Activated T-cell treated with anti-CD3 and anti-CD28 coated beads, Interleukin-2, amount 50 U/mL, for 48 hours (primary cell): ENCODE data around the gene RNF128.

Experiments
- DNase-seq, 2 experiments: peaks; one replicate each; pipeline ENCODE4 v3.0.0-alpha.2; 2020

The RNF128 gene, protein sequence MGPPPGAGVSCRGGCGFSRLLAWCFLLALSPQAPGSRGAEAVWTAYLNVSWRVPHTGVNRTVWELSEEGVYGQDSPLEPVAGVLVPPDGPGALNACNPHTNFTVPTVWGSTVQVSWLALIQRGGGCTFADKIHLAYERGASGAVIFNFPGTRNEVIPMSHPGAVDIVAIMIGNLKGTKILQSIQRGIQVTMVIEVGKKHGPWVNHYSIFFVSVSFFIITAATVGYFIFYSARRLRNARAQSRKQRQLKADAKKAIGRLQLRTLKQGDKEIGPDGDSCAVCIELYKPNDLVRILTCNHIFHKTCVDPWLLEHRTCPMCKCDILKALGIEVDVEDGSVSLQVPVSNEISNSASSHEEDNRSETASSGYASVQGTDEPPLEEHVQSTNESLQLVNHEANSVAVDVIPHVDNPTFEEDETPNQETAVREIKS

DNA sequence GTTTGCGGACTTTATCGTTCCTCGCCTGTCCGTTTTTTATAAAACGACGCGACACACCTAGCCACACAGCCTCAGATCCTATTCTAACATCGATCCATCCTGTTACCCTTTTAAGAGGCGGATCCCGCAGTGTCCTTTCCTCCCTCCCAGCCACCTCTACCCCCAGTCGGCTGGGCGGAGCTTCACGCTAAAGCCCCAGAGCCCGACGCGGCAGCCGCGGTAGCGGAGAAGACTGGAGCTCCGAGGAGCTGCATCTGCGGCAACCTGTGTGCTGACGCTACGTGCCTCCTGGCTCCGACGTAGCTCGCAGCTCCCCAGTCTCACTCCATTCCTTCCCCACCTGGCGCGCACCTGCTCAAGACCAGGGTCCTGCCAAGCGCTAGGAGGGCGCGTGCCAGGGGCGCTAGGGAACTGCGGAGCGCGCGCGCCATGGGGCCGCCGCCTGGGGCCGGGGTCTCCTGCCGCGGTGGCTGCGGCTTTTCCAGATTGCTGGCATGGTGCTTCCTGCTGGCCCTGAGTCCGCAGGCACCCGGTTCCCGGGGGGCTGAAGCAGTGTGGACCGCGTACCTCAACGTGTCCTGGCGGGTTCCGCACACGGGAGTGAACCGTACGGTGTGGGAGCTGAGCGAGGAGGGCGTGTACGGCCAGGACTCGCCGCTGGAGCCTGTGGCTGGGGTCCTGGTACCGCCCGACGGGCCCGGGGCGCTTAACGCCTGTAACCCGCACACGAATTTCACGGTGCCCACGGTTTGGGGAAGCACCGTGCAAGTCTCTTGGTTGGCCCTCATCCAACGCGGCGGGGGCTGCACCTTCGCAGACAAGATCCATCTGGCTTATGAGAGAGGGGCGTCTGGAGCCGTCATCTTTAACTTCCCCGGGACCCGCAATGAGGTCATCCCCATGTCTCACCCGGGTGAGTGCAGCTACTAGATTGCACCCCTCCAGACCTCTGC is at the start of gene RNF128:
Gene RNF128, plus strand, starts transcription at position 217 of the 953 bp plus-strand sequence. Its CDS starts 213 bp downstream, at position 430.
- peak; percentile 32 to 33 for DNase-seq

DNA sequence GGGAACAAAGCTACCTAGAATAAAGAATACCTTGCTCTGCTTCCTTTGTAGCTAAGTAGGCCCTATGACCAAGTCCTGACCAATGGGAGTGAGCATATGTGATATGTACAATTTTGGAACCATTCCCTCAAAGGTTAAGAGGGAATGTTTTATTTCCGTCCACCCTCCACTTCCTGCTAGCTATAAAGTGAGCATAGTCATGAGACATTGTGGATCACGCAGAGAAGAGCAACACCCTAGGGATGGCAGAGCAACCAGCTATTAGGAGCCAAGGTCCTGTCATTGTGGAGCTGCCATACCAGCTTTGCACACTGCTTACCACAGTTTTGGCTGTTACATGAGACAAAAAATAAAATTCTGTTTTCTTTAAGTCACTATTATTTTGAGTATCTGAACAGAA is 45.8 kb upstream of the RNF128 start:
- DNase-seq = no peak

DNA sequence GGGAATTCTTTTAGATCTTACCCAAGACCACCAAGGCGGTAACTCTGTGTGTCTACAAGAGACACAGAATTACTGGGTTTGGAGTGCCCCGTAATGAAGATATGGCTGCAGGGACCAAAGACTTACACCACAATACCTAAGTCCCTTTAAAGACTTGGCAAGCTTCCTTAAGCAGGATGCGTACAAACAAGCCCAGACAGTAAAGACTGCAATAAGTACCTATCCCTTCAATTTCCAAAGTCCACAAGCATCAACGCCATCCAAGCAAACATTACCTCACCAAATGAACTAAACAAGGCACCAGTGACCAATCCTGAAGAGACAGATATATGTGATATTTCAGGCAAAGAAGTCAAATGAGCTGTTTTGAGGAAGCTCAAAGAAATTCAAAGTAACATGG is 42.3 kb upstream of the RNF128 start:
- DNase-seq = no peak

DNA sequence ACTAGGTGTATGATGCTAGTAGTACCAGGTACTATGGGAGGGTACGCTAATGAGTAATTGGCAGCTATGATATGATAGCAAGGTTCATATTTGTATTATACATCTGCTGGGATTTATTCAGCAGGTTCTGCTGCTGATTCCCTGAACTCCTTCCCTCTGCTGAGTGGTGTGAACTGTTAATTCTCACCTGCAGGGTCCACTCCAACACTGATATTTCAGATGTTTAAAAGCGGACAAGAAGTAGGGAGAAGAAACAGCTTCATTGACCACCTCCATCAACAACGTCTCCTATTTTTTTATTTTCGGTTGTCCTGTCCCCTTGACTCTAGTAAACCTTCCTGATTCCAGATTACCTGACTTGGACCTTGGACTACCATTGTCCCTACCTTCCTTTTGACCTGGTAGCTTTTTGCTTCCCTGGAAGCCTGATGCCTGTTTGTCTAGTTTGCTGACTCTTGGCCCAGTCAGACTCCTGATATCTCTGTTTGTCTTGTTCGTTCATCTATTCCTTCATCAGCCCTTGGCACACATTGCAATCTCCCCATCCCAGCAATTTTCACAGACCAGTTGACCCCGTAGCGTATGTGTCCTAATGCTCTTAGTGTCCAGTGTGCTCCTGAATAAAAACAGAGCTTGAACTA is 34.0 kb upstream of the RNF128 start:
- DNase-seq = no peak

DNA sequence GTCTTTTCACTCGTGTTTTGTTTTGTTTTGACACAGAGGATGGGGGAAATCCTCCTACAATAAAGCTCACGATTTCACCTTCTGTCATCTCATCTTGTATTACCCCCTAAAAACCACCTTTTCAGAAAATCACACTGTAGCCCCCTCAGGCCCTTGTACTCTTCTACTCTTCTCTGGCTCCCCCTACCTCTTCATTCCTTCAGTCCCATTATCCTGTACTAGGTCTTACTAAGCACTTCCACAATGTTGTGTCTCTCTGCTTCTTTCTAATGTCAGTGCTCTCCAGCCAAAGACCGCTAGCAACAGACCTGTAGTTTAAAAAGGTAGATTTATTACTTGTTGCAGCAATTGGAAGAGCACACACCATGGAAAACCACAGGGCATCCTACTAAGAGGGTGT is 30.0 kb upstream of the RNF128 start:
- DNase-seq = no peak

DNA sequence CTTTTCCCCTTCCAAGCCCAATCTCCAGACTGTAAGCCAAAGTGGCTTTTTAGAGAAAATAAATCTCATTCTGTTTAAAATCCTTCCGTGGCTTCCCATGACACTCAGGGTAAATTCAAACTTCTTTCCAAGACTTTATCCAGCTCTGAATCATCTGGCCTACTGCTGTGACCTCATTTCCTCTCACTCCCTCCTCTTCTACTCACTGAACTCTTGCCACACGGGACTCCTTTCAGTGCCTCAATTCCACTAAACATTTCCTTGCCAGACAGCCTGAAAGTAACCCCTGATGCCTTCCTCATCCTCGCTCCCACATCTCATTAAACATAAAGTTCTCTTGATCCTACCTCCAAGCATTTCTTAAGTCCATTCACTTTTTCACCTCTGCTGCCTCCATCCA is 27.8 kb upstream of the RNF128 start:
- no peak for DNase-seq

DNA sequence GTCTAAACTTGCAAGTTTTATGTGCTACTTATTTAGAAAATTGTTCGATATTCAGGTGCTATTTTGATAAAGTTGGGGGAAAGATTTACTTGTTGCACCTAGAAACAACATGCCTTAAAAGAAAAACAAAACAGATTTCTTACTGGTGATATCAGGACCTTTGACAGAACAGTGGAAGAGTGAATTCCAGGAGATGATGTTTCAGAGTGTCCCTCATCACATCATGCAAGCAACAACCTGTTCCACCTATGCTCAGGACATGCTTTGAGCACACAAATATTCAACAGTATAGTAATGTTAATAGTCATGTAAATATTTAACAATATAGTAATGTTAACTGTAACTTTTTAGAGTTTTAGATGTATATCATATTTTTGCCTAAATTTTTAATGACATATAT is 23.9 kb upstream of the RNF128 start:
- DNase-seq = no peak

DNA sequence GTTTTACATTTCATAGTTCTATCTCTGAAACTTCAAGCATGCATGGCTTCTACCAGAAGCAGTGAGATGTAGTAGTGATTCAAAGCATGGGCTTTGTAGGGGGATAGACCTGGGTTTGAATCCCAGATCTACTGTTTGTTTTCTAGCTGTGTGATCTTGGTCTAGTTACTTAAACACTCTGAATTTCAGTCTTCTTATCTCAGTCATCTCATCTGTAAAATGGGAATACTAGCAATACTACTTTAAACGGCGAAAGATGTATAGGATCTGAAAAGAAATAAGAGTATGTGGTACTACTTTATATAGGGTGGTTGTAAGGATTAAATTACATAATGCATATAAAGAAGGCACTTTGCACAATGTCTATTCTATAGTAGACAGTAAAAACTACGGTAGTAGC is 20.0 kb upstream of the RNF128 start:
- DNase-seq = no peak

DNA sequence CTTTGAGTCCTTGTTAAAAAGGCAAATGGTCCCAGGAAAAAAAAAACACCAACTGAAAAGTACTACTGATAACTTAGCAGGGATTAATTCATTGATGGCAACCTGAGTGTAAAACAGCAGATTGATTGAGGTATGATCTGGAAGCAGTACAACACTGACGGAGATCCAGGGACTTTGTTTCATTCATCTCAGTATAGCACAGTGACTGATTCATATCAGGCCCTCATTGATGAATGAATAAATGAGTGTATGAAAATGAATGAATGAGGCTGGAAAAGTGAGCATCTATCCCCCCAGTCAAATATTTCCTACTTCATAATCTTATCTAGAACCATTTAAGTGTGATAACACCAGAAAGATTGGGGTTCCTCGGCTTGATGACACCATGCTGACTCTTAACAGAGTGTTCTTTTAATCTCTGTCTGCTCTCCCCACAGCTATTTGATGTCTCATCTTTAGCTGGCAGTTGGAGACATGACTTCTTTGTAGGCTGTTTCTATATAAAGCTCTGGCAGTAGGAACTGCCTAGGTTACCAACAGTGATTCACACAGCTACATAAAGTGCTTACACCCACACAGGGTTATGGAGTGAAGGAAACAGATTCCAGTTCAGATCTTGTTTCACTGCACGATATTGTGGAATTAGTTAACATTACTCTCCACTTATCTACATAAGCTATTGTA is 18.6 kb upstream of the RNF128 start:
- DNase-seq = no peak

DNA sequence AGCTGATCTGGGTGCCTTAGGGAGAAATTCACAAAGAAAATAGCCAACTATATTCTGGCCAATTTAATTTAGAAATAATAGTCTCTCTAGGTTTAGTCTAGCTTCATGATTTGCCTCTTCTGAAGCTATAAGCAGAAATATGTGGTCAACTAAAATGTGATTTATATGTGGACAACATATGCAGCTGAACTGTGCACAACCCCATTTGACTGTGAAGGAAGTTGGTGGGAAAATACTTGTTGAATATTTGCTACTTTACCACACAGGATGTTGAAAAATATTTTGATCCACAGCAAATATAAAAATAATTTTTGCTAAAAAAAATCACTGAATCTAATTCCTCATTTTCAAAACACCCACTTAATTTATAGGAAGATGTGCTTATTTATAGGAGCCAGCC is 15.7 kb upstream of the RNF128 start:
- no peak for DNase-seq

DNA sequence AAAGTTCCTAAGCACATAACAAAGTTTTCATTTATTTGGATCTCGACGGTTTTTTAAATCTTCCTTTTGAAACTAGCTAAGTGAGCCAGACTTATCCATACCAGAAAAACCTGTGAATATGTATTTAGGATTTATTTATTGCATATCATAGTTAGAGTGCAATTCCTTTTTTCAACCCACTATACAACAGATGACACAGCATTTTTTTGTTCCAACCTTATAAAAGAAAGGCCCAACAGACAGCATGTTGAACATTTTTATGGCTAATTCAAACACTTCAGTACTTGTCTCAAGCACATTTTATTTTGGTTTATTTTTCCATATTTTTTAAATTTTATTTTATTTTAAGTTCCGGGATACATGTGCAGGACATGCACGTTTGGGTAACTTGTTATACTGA is 15.1 kb upstream of the RNF128 start:
- no peak for DNase-seq

DNA sequence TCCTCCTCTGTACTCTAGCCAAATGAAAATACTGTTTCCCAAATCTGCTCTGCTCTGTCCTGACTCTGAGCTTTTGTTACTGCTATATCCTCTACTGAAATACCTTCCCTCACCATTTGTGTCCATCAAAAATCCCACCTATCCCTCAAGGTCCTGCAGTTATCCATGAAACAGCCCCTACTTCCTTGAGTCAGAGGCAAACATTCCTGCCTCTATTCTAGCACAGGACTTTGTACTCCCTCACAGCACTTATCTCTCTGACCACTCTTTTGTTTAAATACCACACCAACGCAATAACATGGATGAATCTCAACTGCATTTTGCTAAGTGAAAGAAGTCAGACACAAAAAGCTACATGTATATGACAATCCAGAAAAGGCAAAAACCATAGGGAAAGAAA is 10.5 kb upstream of the RNF128 start:
- DNase-seq = no peak

DNA sequence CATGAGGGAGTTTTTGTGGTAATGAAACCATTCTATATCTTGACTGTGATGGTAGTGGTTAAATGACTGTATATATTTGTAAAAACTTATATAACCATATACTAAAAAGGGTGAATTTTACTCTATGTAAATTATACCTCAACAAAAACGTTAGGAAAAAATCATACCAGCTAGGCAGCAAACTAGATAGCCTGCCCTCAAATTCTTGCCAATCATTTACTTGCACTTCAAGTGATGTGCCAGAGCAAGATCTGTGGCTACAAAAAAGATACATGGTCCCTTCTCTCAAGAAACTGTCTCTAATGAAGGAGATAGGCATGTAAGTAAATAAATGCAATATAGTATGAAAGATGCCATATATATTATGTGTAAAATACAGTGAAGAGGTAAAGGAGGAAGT is 10.0 kb upstream of the RNF128 start:
- DNase-seq = no peak

DNA sequence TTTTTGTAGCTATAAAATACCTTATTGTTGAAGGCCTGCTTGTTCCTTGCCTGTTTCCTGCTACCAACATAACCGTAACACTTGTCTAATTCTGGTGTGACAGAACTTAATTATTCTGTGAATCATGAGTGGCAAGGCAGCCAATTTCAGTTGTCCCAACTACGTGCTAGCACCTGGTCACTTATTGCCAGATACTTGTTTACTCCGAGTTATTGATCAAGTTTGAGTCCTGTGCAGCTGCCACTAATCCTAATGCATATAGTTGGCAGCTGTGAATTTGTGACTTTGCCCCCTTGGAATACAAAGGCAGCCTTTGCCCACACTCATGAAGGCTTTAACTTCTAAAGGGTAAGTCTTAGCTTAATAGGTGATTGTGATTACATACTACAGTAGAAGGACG is 7.8 kb upstream of the RNF128 start:
- no peak for DNase-seq

DNA sequence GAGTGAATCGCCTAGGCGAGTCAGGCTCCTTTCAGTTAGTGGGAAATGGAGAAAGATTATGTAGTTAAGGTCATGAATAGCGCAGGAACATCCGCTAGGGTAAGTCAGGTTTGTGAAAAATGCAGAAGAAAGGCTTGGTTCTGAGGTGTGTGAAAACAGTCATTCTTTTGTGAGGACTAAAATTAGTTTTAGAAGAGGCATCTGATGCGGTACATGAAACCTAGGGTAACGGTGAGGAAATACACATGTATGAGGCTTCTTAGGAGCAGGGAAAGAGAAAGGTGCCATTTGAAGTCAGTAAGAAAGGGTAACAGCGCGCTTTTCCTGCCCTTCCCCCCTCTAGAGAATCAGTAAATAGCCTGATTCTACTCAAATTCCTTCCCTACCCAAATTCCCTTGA is 570 bp upstream of the RNF128 start:
- no peak for DNase-seq

DNA sequence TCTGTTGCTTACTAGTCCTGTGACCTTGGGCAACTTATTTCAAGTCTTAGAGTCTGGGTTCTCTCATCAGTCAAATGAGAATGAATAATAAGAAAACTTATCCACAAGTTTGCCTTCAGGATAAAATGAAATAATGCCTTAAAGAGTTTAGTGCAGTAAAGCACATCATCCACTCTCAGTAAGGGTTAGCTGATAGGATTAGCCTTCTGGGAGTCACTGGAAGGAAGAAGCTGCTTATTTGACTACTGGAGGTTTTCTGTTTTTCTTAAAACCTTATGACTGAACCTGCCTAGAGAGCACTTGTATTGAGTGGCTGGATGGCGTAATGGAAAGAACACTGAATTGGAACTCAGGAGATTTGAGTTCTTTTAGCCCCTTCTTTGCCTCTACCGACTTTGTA is 1.8 kb downstream of the RNF128 start:
- no peak for DNase-seq

DNA sequence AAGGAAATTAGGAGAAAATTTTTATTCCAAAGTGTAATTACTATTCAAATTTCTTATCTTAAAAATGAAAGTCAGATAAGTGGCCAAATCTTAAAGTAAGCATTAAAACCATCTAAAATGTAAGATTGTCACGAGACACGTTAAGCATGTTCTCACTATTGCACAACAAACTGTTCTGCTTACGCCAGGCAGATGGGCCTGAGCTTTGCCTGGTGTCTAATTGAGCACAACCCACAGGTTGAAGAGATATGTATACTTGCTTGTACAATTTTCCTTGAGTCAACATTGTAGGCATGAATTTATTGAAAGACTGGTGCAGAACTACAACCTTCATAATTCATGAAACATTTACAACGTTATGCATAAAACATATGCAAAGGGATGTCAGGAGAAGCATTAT is 3.9 kb downstream of the RNF128 start:
- no peak for DNase-seq

DNA sequence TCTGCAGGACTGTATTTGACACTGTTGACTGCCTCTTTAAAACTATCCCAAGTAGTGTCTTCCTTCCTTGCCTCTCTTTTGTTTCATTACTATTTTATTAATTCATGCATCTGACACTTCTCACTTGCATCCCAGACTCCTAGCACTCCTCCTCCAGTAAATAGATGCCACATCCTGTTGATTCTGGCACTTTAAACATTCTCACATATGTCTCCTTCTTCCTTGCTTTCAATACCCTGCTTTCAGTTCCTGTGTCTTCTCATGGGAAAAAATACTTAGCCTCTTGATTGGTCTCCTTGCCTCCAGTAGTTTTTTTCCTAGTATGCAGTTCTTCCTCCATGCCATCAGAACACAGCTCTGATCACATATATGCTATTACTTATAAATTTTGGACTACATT is 5.1 kb downstream of the RNF128 start:
- no peak for DNase-seq

DNA sequence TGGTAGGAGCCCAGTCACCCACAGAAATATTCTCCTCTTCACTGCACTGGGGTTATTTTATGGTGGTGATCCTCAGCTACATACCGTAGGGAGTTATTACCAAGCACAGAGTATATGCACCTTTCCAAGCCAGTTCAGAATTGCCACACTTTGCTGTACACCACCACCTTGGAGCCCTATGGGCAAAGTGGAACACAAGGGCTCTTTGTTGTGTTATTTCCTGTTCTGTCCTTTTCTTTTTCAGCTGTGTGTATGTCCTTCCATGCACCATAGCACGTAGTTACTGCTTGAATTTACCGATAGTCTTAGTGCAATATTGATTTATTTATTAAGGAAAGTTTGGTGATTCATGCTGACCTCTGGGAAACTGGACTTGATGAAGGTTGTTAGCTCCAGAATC is 8.3 kb downstream of the RNF128 start:
- DNase-seq = no peak

DNA sequence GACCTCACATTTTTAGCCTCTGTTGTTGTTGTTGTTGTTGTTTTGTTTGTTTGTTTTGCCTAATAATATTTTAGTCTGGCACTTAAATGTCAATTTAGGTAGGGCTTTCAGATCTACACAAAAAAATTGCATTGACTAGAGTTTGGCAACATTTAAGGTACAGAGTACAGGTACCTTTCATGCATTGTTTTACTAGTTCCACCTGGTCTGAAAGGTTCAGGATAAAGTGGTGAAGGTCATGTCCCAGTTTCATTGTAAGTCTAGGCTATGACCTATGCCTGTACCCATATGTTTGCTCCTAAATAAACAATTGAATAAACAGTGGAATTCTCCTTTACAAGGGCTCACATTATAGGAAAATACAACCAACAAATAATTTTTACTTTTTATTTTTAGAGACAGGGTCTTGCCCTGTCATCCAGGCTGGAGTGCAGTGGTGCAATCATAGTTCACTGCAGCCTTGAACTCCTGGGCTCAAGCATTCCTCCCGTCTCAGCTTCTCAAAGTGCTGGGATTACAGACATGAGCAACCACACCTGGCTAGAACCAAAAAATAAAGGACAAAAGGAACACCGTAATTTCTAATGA is 13.8 kb downstream of the RNF128 start:
- DNase-seq = no peak

DNA sequence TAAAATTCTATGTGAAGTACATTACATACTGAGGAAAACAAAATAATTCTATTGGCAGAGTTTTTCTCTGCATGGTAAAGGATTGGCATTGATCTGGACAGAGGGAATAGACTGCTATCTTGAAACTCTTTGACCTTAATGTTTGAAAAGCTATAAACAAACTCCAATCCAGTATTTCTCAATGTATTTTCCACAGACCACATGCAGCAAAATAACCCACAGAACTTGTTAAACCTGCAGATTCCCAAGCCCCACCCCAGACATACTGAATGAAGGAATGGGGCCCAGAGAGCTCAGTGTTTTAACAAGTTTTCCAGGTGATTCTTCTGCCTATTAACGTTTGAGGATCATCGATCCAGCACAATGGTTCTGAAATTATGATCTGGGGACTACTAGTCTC is 15.7 kb downstream of the RNF128 start:
- DNase-seq = no peak

DNA sequence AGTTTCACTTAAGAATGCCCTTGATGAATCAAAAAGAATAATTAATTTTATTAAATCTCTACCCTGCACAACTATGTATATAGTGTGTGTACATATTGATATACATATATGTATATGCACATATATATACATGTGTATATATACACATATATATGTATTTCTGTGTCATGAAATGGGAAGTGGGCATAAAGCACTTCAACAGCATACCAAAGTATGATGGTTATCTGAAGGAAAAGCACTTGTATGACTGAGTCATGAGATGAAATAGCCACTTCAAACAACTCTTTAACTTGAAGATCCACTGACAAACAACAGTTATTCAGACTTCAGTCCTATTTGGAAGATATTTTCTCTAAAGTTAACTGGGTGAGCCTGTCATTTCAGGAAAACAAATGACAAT is 16.3 kb downstream of the RNF128 start:
- no peak for DNase-seq

DNA sequence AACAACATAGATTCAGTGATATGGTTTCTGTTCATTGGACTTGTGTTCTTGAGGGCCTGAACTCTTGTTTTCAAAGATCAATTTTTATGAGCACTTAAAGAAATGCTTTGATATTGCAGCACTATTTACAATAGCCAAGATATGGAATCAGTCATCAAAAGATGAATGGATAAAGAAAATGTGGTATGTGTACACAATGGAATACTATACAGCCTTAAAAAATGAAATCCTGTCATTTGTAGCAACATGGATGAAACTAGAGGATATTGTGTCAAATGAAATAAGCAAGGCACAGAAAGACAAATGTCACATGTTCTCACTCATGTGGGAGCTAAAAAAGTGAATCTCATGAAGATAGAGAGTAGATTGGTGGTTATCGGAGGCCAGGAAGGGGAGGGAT is 21.9 kb downstream of the RNF128 start:
- no peak for DNase-seq
